Measurements from ENCODE around the gene GSN. TPM values are rescaled to one million over a fixed set of nuclear protein-coding genes. Genes with fewer than 3 reads are reported as not detected.
A peak's percentile ranks its signal among the peaks of the same experiment; 100 is the strongest.

The GSN gene
- total RNA-seq, 2 donors from 2014 or later = 1,444 to 3,478 TPM

DNA sequence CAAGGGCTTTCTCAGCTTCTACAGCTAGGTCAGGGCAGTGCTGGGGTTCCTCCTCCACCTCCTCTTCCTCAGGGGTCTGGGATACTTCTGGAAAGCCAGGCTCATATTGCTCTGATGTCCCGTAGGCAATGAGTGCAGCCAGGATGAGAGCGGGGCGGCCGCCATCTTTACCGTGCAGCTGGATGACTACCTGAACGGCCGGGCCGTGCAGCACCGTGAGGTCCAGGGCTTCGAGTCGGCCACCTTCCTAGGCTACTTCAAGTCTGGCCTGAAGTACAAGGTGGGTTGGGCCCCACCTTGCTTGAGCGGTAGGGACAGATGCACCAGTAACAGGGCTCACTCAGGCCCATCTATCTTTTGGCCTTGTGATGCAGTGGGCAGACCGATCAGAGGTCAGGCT lies 34.8 kb downstream of the GSN start:
- DNase-seq (ENCODE audit: low spot score) = no peak
- Histone ChIP-seq H3K4me1 (peaks cover 0 to 66% of the 10 kb centered on the region in 2 donors), H3K27ac (peak overlapping the region; percentile 87 to 97), H3K27me3 (no peaks in the 10 kb centered on the region), H3K4me3 (peak overlapping the region; percentile 56 to 63), H3K36me3 (peaks cover 61% of the 10 kb centered on the region), H3K9me3 (no peaks in the 10 kb centered on the region)
- TF ChIP-seq, protein P1, sequence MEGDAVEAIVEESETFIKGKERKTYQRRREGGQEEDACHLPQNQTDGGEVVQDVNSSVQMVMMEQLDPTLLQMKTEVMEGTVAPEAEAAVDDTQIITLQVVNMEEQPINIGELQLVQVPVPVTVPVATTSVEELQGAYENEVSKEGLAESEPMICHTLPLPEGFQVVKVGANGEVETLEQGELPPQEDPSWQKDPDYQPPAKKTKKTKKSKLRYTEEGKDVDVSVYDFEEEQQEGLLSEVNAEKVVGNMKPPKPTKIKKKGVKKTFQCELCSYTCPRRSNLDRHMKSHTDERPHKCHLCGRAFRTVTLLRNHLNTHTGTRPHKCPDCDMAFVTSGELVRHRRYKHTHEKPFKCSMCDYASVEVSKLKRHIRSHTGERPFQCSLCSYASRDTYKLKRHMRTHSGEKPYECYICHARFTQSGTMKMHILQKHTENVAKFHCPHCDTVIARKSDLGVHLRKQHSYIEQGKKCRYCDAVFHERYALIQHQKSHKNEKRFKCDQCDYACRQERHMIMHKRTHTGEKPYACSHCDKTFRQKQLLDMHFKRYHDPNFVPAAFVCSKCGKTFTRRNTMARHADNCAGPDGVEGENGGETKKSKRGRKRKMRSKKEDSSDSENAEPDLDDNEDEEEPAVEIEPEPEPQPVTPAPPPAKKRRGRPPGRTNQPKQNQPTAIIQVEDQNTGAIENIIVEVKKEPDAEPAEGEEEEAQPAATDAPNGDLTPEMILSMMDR (IDR thresholded peaks at IDR 0.05) = no peak

DNA sequence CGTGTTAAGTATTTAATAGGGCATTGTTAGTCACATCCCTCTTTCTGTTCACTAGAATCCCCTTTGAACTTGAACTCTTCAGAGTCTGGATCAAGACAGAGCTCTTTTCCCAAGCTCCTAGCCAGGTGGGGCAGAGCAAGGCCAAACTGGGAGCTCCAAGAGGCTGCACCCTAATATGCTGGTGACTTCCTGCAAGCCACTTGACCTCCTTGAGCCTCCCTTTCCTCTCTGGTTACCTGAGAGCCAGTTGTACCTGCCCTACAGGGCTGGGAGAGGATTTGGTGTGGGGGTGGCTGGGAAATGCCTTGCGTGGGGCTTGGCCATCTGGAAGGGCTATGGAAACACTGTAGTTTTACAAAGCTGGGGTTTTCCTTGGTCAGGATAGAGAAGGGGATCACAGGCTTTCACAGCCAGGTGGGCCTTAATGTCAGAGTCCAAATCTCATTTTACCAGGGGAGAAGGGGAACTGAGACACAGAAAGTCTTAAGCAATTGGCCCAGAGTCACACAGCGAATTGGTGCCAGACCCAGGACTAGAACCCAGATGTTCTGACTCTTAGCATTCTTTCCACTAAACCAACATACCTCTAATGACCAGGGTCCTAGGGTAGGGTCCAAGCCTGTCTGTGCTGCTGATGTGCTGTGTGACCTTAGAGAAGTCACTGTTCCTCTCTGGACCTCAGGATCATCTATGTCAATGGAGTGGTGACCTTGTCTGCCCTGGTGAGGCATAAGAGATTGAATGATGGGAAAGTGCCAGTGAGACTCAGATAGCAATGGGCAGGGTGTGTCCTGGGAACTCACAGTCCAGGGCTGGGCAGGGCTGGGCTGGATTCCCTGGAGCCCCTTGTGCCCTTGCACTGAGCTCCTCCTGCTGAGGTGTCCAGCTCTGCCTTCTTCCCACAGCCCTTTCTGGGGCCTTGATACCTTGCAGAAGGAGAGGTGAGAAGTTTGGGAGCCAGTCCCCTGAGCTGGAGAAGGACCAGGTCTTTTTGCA lies 35.8 kb downstream of the GSN start:
- DNase-seq (ENCODE audit: low spot score) = no peak
- TF ChIP-seq, protein P1 (IDR thresholded peaks at IDR 0.05) = no peak
- Histone ChIP-seq H3K4me1 (peaks cover 0 to 61% of the 10 kb centered on the region in 2 donors), H3K36me3 (peaks cover 71% of the 10 kb centered on the region), H3K27ac (peak overlapping the region; percentile 87 to 97), H3K9me3 (no peaks in the 10 kb centered on the region), H3K4me3 (peak overlapping the region; percentile 56 to 63), H3K27me3 (no peaks in the 10 kb centered on the region)

DNA sequence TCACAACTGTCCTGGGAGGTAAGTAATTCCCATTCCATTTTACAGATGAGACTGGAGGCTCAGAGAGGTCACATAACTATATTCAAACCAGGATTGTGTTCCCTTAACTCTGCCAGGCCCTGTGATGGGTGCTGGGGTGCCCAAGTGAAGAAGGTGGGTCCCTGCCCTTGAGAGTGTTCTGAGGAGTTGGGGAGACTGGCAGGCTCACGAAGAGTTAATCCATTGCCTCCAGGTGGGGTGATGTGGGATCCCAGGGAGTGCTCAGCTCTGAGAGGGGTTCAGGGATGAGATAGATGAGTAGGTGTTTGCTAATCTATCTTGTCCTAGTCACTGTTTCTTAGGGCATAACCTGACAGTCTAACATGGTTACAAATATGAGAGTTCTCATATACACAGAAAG lies 36.7 kb downstream of the GSN start:
- peak overlapping the region; percentile 87 to 97 for H3K27ac ChIP-seq
- H3K27me3 ChIP-seq = no peaks in the 10 kb centered on the region
- H3K4me1 ChIP-seq = peaks cover 0 to 60% of the 10 kb centered on the region in 2 donors
- DNase-seq (ENCODE audit: low spot score) = no peak
- peak overlapping the region; percentile 56 to 63 for H3K4me3 ChIP-seq
- TF ChIP-seq, protein P1 (IDR thresholded peaks at IDR 0.05) = no peak
- no peaks in the 10 kb centered on the region for H3K9me3 ChIP-seq
- H3K36me3 ChIP-seq = peaks cover 78% of the 10 kb centered on the region

DNA sequence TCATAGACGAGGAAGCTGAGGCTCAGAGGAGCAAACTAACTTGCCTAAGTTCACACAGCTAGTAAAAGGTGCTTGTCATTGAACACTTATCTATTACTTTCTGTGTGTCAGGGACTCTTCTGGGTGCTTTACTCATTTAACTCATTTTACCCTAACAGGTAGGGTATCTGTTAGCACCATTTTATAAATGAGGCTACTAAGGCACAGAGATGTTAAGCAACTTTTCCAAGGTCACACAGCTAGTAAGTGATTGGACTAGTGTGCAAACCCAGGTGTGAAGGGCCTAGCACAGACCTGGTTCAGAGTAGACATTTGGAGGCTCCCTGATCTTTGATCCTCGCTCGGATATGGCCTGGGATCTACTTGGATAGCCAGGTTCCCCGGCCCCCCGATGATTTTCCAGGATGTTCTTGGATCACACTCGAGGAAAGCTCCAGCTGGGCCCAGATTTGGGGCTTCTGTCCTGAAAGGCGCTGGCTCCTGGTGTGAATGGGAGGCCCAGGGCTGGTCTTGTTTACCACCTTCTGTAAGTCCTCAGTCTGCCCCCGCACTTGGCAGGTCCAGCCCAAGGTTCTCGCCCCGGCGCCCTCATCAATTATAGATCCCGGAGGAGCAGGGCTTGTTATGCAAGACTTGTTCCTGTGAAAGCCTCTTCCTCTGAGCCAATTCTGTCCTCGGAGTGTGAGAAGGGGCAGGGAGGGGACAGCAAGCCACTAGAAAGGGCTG lies 37.5 kb downstream of the GSN start:
- peak overlapping the region; percentile 56 to 63 for H3K4me3 ChIP-seq
- TF ChIP-seq, protein P1 (IDR thresholded peaks at IDR 0.05) = no peak
- H3K36me3 ChIP-seq = peaks cover 85% of the 10 kb centered on the region
- peak; percentile 85 for DNase-seq (ENCODE audit: low spot score)
- H3K27me3 ChIP-seq = no peaks in the 10 kb centered on the region
- H3K9me3 ChIP-seq = no peaks in the 10 kb centered on the region
- H3K4me1 ChIP-seq = peaks cover 0 to 59% of the 10 kb centered on the region in 2 donors
- H3K27ac ChIP-seq = peak overlapping the region; percentile 87 to 97

DNA sequence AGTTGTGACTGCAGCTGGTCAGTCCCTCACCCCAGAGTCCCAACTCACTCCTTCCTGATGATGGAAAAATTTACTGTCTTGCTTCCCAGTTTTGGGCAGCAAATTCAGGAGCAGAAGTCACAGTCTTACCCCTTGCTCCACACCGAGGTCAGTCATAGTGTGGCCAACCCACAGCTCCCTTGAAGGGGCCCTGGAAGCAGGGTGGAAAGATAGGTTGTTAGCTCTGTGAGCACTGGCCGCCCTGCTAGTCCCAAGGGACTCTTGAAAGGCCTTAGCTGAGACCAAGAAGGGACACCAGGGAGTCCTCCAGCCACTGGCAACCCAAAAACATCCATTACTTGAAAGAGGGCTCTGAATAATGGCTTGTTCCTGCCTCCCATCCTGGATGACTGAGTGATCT lies 40.0 kb downstream of the GSN start:
- DNase-seq (ENCODE audit: low spot score) = no peak
- Histone ChIP-seq H3K36me3 (peaks cover 97% of the 10 kb centered on the region), H3K27ac (no peak overlapping the region), H3K4me1 (peaks cover 0 to 46% of the 10 kb centered on the region in 2 donors), H3K27me3 (no peaks in the 10 kb centered on the region), H3K4me3 (no peak overlapping the region), H3K9me3 (no peaks in the 10 kb centered on the region)
- TF ChIP-seq, protein P1 (IDR thresholded peaks at IDR 0.05) = no peak

Measured in right atrium auricular region (tissue), 2 donors.